Muscle layer of colon (tissue), 2 donors: ENCODE measurements around the gene PLEKHA7.
"Not testable (repeated sequence)": the region's sequence is repeated elsewhere in the genome, so short reads cannot be mapped to it uniquely, and the experiment has no call there.

Experiments
- H3K27ac ChIP-seq: one replicate; pipeline ENCODE4 v1.7.0; 2013; ENCODE audit warnings: low read depth, mild to moderate bottlenecking, low read length, moderate library complexity
- H3K27me3 ChIP-seq, 2 donors: one replicate each; pipeline ENCODE4 v1.7.0; 2013; ENCODE audit warnings: low read length in 2 of 2, mild to moderate bottlenecking in 2 of 2; ENCODE audit not compliant: insufficient read depth in 2 of 2, control insufficient read depth in 1 of 2
- H3K36me3 ChIP-seq: one replicate; pipeline ENCODE4 v1.7.0; 2013; ENCODE audit warnings: mild to moderate bottlenecking, low read length; ENCODE audit not compliant: insufficient read depth
- H3K4me1 ChIP-seq: one replicate; pipeline ENCODE4 v1.7.0; 2013; ENCODE audit warnings: mild to moderate bottlenecking, low read length; ENCODE audit not compliant: insufficient read depth
- H3K4me3 ChIP-seq, 2 donors: one replicate each; pipeline ENCODE4 v1.7.0; 2013; ENCODE audit warnings: low read length in 2 of 2, low read depth in 1 of 2, mild to moderate bottlenecking in 1 of 2, moderate library complexity in 1 of 2
- H3K9ac ChIP-seq: one replicate; pipeline ENCODE4 v1.7.0; 2013; ENCODE audit warnings: low read length
- H3K9me3 ChIP-seq: one replicate; pipeline ENCODE4 v1.7.0; 2013; ENCODE audit warnings: mild to moderate bottlenecking, low read length
- donor health status: abdominal sarcoma.
- donor health status: Adenocarcinoma of cecum.

The PLEKHA7 gene

GRCh38 chr11:16864428-16864827, 149.8 kb downstream of the PLEKHA7 start:
- H3K9ac ChIP-seq, H3K36me3 ChIP-seq, H3K4me1 ChIP-seq, H3K9me3 ChIP-seq, H3K27me3 ChIP-seq, H3K27ac ChIP-seq, H3K4me3 ChIP-seq: not testable (repeated sequence)

- Histone ChIP-seq H3K27ac (no peak overlapping the region), H3K27me3 (no peaks in the 10 kb centered on the region), H3K36me3 (no peaks in the 10 kb centered on the region), H3K4me3 (no peak overlapping the region), H3K9me3 (no peaks in the 10 kb centered on the region), H3K4me1 (peaks cover 7% of the 10 kb centered on the region), H3K9ac (no peak overlapping the region)
Observed at GRCh38 chr11:16863389-16863788, 150.8 kb downstream of the PLEKHA7 start.

- H3K9me3 ChIP-seq, result no peaks in the 10 kb centered on the region
- no peaks in the 10 kb centered on the region for H3K36me3 ChIP-seq
- no peak overlapping the region for H3K27ac ChIP-seq
- peaks cover 7% of the 10 kb centered on the region for H3K4me1 ChIP-seq
- no peaks in the 10 kb centered on the region for H3K27me3 ChIP-seq
- H3K9ac ChIP-seq, result no peak overlapping the region
- no peak overlapping the region for H3K4me3 ChIP-seq
Observed at GRCh38 chr11:16862726-16863125, 151.5 kb downstream of the PLEKHA7 start.

GRCh38 chr11:16861862-16862261, 152.4 kb downstream of the PLEKHA7 start:
- no peaks in the 10 kb centered on the region for H3K9me3 ChIP-seq
- H3K27ac ChIP-seq, result no peak overlapping the region
- peaks cover 7% of the 10 kb centered on the region for H3K4me1 ChIP-seq
- no peaks in the 10 kb centered on the region for H3K36me3 ChIP-seq
- H3K27me3 ChIP-seq, result no peaks in the 10 kb centered on the region
- no peak overlapping the region for H3K4me3 ChIP-seq
- H3K9ac ChIP-seq, result no peak overlapping the region

GRCh38 chr11:16860617-16861016, 153.6 kb downstream of the PLEKHA7 start:
- Histone ChIP-seq H3K4me3 (no peak overlapping the region), H3K36me3 (no peaks in the 10 kb centered on the region), H3K4me1 (peaks cover 7% of the 10 kb centered on the region), H3K27ac (no peak overlapping the region), H3K27me3 (no peaks in the 10 kb centered on the region), H3K9ac (no peak overlapping the region), H3K9me3 (no peaks in the 10 kb centered on the region)

- Histone ChIP-seq H3K4me3 (no peak overlapping the region), H3K9ac (no peak overlapping the region), H3K9me3 (no peaks in the 10 kb centered on the region), H3K36me3 (no peaks in the 10 kb centered on the region), H3K27me3 (no peaks in the 10 kb centered on the region), H3K4me1 (peaks cover 7% of the 10 kb centered on the region), H3K27ac (no peak overlapping the region)
Observed at GRCh38 chr11:16859651-16860050, 154.6 kb downstream of the PLEKHA7 start.

GRCh38 chr11:16857186-16857585, 157.0 kb downstream of the PLEKHA7 start:
- no peak overlapping the region for H3K27ac ChIP-seq
- no peak overlapping the region for H3K4me3 ChIP-seq
- H3K27me3 ChIP-seq, result no peaks in the 10 kb centered on the region
- H3K9ac ChIP-seq, result no peak overlapping the region
- no peaks in the 10 kb centered on the region for H3K36me3 ChIP-seq
- H3K4me1 ChIP-seq, result no peaks in the 10 kb centered on the region
- no peaks in the 10 kb centered on the region for H3K9me3 ChIP-seq

- H3K4me1 ChIP-seq, result no peaks in the 10 kb centered on the region
- H3K36me3 ChIP-seq, result no peaks in the 10 kb centered on the region
- H3K9ac ChIP-seq, result no peak overlapping the region
- H3K4me3 ChIP-seq, result no peak overlapping the region
- no peaks in the 10 kb centered on the region for H3K9me3 ChIP-seq
- H3K27me3 ChIP-seq, result no peaks in the 10 kb centered on the region
- no peak overlapping the region for H3K27ac ChIP-seq
Observed at GRCh38 chr11:16856022-16856471, 158.2 kb downstream of the PLEKHA7 start.

- Histone ChIP-seq H3K9me3 (no peaks in the 10 kb centered on the region), H3K4me1 (no peaks in the 10 kb centered on the region), H3K27ac (no peak overlapping the region), H3K9ac (no peak overlapping the region), H3K27me3 (no peaks in the 10 kb centered on the region), H3K36me3 (no peaks in the 10 kb centered on the region), H3K4me3 (no peak overlapping the region)
Observed at GRCh38 chr11:16854979-16855378, 159.2 kb downstream of the PLEKHA7 start.

GRCh38 chr11:16853859-16854258, 160.4 kb downstream of the PLEKHA7 start:
- Histone ChIP-seq H3K27me3 (no peaks in the 10 kb centered on the region), H3K9me3 (no peaks in the 10 kb centered on the region), H3K4me1 (no peaks in the 10 kb centered on the region), H3K9ac (no peak overlapping the region), H3K27ac (no peak overlapping the region), H3K4me3 (no peak overlapping the region), H3K36me3 (no peaks in the 10 kb centered on the region)

- no peaks in the 10 kb centered on the region for H3K4me1 ChIP-seq
- no peak overlapping the region for H3K9ac ChIP-seq
- no peaks in the 10 kb centered on the region for H3K9me3 ChIP-seq
- H3K36me3 ChIP-seq, result no peaks in the 10 kb centered on the region
- no peak overlapping the region for H3K27ac ChIP-seq
- no peak overlapping the region for H3K4me3 ChIP-seq
- no peaks in the 10 kb centered on the region for H3K27me3 ChIP-seq
Observed at GRCh38 chr11:16853266-16853665, 160.9 kb downstream of the PLEKHA7 start.

GRCh38 chr11:16846305-16846704, 167.9 kb downstream of the PLEKHA7 start:
- Histone ChIP-seq H3K4me3 (no peak overlapping the region), H3K4me1 (no peaks in the 10 kb centered on the region), H3K36me3 (no peaks in the 10 kb centered on the region), H3K27me3 (no peaks in the 10 kb centered on the region), H3K9ac (no peak overlapping the region), H3K9me3 (no peaks in the 10 kb centered on the region), H3K27ac (no peak overlapping the region)
